Right forelimb (tissue), 1 donor: ENCODE results near the gene PPM1E.
"Not testable (repeated sequence)": the region's sequence is repeated elsewhere in the genome, so short reads cannot be mapped to it uniquely, and the experiment has no call there.

Source experiments
- DNase-seq: peaks from one replicate; pipeline ENCODE4 v3.0.0-alpha.2; 2018

PPM1E gene

GRCh38 chr17:58850106-58850505, 94.5 kb downstream of the PPM1E start:
- DNase-seq: not testable (repeated sequence)

GRCh38 chr17:58865301-58865700, 109.6 kb downstream of the PPM1E start:
- DNase-seq: no peak

- no peak for DNase-seq
These were observed 115.1 kb downstream of the PPM1E start for GRCh38 chr17:58870747-58871146.

GRCh38 chr17:58873926-58874325, 118.3 kb downstream of the PPM1E start:
- no peak for DNase-seq

GRCh38 chr17:58875261-58875660, 119.6 kb downstream of the PPM1E start:
- DNase-seq: no peak

GRCh38 chr17:58884161-58884560, 128.5 kb downstream of the PPM1E start:
- no peak for DNase-seq

GRCh38 chr17:58886514-58886913, 130.9 kb downstream of the PPM1E start:
- DNase-seq: no peak

GRCh38 chr17:58889928-58890327, 134.3 kb downstream of the PPM1E start:
- DNase-seq: no peak

- no peak for DNase-seq
These were observed 143.5 kb downstream of the PPM1E start for GRCh38 chr17:58899191-58899590.

GRCh38 chr17:58902322-58902721, 146.7 kb downstream of the PPM1E start:
- no peak for DNase-seq

GRCh38 chr17:58911741-58912343, 156.2 kb downstream of the PPM1E start:
- no peak for DNase-seq

GRCh38 chr17:58913552-58913951, 157.9 kb downstream of the PPM1E start:
- DNase-seq: no peak

GRCh38 chr17:58913971-58914769, 158.5 kb downstream of the PPM1E start:
- DNase-seq: no peak

- no peak for DNase-seq
These were observed 161.6 kb downstream of the PPM1E start for GRCh38 chr17:58917228-58917627.

- no peak for DNase-seq
These were observed 162.4 kb downstream of the PPM1E start for GRCh38 chr17:58918072-58918471.

GRCh38 chr17:58918884-58919283, 163.2 kb downstream of the PPM1E start:
- DNase-seq: no peak

- no peak for DNase-seq
These were observed 165.1 kb downstream of the PPM1E start for GRCh38 chr17:58920773-58921172.

GRCh38 chr17:58932956-58933355, 177.3 kb downstream of the PPM1E start:
- DNase-seq: no peak

- DNase-seq: no peak
These were observed 180.6 kb downstream of the PPM1E start for GRCh38 chr17:58936295-58936694.

- DNase-seq: no peak
These were observed 188.5 kb downstream of the PPM1E start for GRCh38 chr17:58944166-58944565.

GRCh38 chr17:58947411-58947810, 191.8 kb downstream of the PPM1E start:
- no peak for DNase-seq

GRCh38 chr17:58947824-58948223, 192.2 kb downstream of the PPM1E start:
- DNase-seq: no peak

GRCh38 chr17:58954358-58954757, 198.7 kb downstream of the PPM1E start:
- not testable (repeated sequence) for DNase-seq

GRCh38 chr17:58956997-58957724, 201.5 kb downstream of the PPM1E start:
- no peak for DNase-seq
